ENCODE measurements around the gene TALDO1.

- TF ChIP-seq RAD21 (IDR thresholded peaks at IDR 0.05 in 1 of 2, conservative IDR thresholded peaks at IDR 0.05 in 1 of 2; ENCODE audit: low read depth in 2 of 2, low read length in 2 of 2): no peak
- no peak for TF ChIP-seq GTF2F1 (IDR thresholded peaks at IDR 0.05; ENCODE audit: borderline replicate concordance, low read depth, low read length)
- TF ChIP-seq EZH2 (IDR thresholded peaks at IDR 0.05; ENCODE audit: low read depth, low read length, severe bottlenecking): no peak
- TF ChIP-seq POLR2A (IDR thresholded peaks at IDR 0.05; ENCODE audit: control extremely low read depth in 1 of 2, low read depth in 2 of 2, low read length in 2 of 2): no peak
Measured at GRCh38 chr11:727281-727701, 20.0 kb upstream of the TALDO1 start.

Data from H1 (cell line).